PC-9 (cell line): ENCODE measurements around the gene MTMR3. TPM values are rescaled to one million over a fixed set of nuclear protein-coding genes. Genes with fewer than 3 reads are reported as not detected.

ENCODE experiments used
- BruUV-seq: library from RNA; stranded (reverse); fragments of 400-500 nt; replicated peaks from 2 replicates; lab custom pipeline; 2021; lab: Mats Ljungman, UMichigan
- CTCF ChIA-PET: fragments of 300-600 bp; sonication (Branson Sonifier 250); formaldehyde crosslinking; loops from one replicate; lab custom pipeline; 2022; ENCODE audit warnings: antibody characterized with exemption; lab: Charles Lee
- POLR2A ChIA-PET: fragments of 300-600 bp; sonication (Branson Sonifier 250); formaldehyde crosslinking; loops from one replicate; lab custom pipeline; 2022; ENCODE audit warnings: antibody characterized with exemption; ENCODE audit not compliant: unreplicated experiment; lab: Charles Lee
- DNase-seq, 2 experiments: peaks; one replicate each; pipeline versions ENCODE4 v3.0.0 to v3.0.0-alpha.2; 2015 to 2022; ENCODE audit warnings: mixed read lengths in 1 of 2
- H2AFZ ChIP-seq: fragments of 200-600 bp; sonication (generic); 2 replicates; pipeline ENCODE4 v1.8.1; 2017; ENCODE audit warnings: antibody characterized with exemption
- H3F3A ChIP-seq: fragments of 200-600 bp; sonication (generic); 2 replicates; pipeline ENCODE4 v1.8.1; 2017; ENCODE audit warnings: antibody characterized with exemption, mild to moderate bottlenecking, low read depth; ENCODE audit not compliant: insufficient read depth
- H3K27ac ChIP-seq: fragments of 200-600 bp; sonication (generic); 2 replicates; pipeline ENCODE4 v1.6.1; 2016; ENCODE audit warnings: mixed run types
- H3K27me3 ChIP-seq: fragments of 200-600 bp; sonication (generic); 2 replicates; pipeline ENCODE4 v1.6.1; 2016; ENCODE audit warnings: low read depth, mixed run types; ENCODE audit not compliant: insufficient read depth
- H3K36me3 ChIP-seq: fragments of 200-600 bp; sonication (generic); 2 replicates; pipeline ENCODE4 v1.6.1; 2016; ENCODE audit warnings: low read depth, mixed run types
- H3K4me1 ChIP-seq: fragments of 200-600 bp; sonication (generic); replicated peaks from 2 replicates; pipeline ENCODE4 v1.6.1; 2016; ENCODE audit warnings: mixed run types; ENCODE audit not compliant: insufficient read depth
- H3K4me2 ChIP-seq: fragments of 200-600 bp; sonication (generic); 2 replicates; pipeline ENCODE4 v1.6.1; 2017; ENCODE audit warnings: mixed run types
- H3K4me3 ChIP-seq: fragments of 200-600 bp; sonication (generic); 2 replicates; pipeline ENCODE4 v1.6.1; 2016; ENCODE audit warnings: mixed run types
- H3K79me2 ChIP-seq: fragments of 200-600 bp; sonication (generic); 2 replicates; pipeline ENCODE4 v1.6.1; 2017; ENCODE audit warnings: low read depth, mixed run types
- H3K9me2 ChIP-seq: fragments of 200-600 bp; sonication (generic); 2 replicates; pipeline ENCODE4 v1.8.1; 2017; ENCODE audit warnings: mild to moderate bottlenecking; ENCODE audit not compliant: insufficient read depth
- H3K9me3 ChIP-seq: fragments of 200-600 bp; sonication (generic); 2 replicates; pipeline ENCODE4 v1.8.1; 2016; ENCODE audit warnings: low read depth; ENCODE audit not compliant: insufficient read depth
- H4K20me1 ChIP-seq: fragments of 200-600 bp; sonication (generic); 2 replicates; pipeline ENCODE4 v1.8.1; 2017; ENCODE audit not compliant: insufficient read depth
- CTCF ChIP-seq: fragments of 200-600 bp; sonication (generic); conservative IDR thresholded peaks from 2 replicates; pipeline ENCODE4 v1.6.1; 2017; ENCODE audit warnings: mixed run types, antibody characterized with exemption, mild to moderate bottlenecking, moderate library complexity
- EZH2 ChIP-seq: fragments of 200-600 bp; sonication (generic); IDR thresholded peaks from 2 replicates; pipeline ENCODE4 v1.8.0; 2017; ENCODE audit warnings: antibody characterized with exemption, low read depth
- intact Hi-C: fragments of 100-400 bp; cut with micrococcal nuclease; formaldehyde crosslinking; loops from one replicate; pipeline ENCODE4 v1.10.0; 2022; ENCODE audit not compliant: unreplicated experiment
- total RNA-seq: library from RNA; stranded (reverse); gene quantifications from 2 replicates; pipeline ENCODE4 v1.2.3, GENCODE V29; 2021

The MTMR3 gene
- total RNA-seq, 1 experiment from 2014 or later: 28.1 TPM

- no peak overlapping the region for H3K4me3 ChIP-seq
- no TSS peak for BruUV-seq
- DNase-seq: no peak
- H3K27me3 ChIP-seq: no peaks in the 10 kb centered on the region
- peaks cover 25% of the 10 kb centered on the region for H3F3A ChIP-seq
- H3K79me2 ChIP-seq: peaks cover 98% of the 10 kb centered on the region
- no peaks in the 10 kb centered on the region for H3K36me3 ChIP-seq
- ChIA-PET CTCF (no interaction called here), POLR2A (interaction anchor here (0.6 kb wide), 2 partner anchors 77 to 203 kb away, joined by 3 to 11 read pairs; no protein-coding TSS in a partner anchor)
- no peaks in the 10 kb centered on the region for H3K9me2 ChIP-seq
- no peak overlapping the region for H3K4me2 ChIP-seq
- peaks cover 16% of the 10 kb centered on the region for H4K20me1 ChIP-seq
- H2AFZ ChIP-seq: no peak overlapping the region
- peaks cover 38% of the 10 kb centered on the region for H3K4me1 ChIP-seq
- H3K9me3 ChIP-seq: no peaks in the 10 kb centered on the region
- intact Hi-C loops: no loop called here
- TF ChIP-seq CTCF: no peak
- TF ChIP-seq EZH2: no peak
- H3K27ac ChIP-seq: no peak overlapping the region
Observed at GRCh38 chr22:29912605-29913398, 29.8 kb downstream of the MTMR3 start.

- Histone ChIP-seq H3K4me1 (peaks cover 24% of the 10 kb centered on the region), H3K27ac (peak overlapping the region; percentile 33; the same call in 1 of the 2 replicates), H4K20me1 (peaks cover 28% of the 10 kb centered on the region), H3K4me3 (no peak overlapping the region), H3K9me2 (peaks cover 3% of the 10 kb centered on the region; the same call in 1 of the 2 replicates), H3K79me2 (peaks cover 100% of the 10 kb centered on the region), H2AFZ (no peak overlapping the region), H3K27me3 (no peaks in the 10 kb centered on the region), H3K36me3 (no peaks in the 10 kb centered on the region), H3K9me3 (no peaks in the 10 kb centered on the region), H3K4me2 (no peak overlapping the region), H3F3A (peaks cover 13% of the 10 kb centered on the region)
- intact Hi-C loops: no loop called here
- no TSS peak for BruUV-seq
- ChIA-PET CTCF (no interaction called here), POLR2A (no interaction called here)
- TF ChIP-seq CTCF (no peak), EZH2 (no peak)
- DNase-seq: peak in 1 of 2 experiments; percentile 42
Observed at GRCh38 chr22:29914165-29914564, 31.2 kb downstream of the MTMR3 start.

- no peak overlapping the region for H2AFZ ChIP-seq
- no TSS peak for BruUV-seq
- H3F3A ChIP-seq: peaks cover 6% of the 10 kb centered on the region
- CTCF ChIA-PET: interaction anchor here (0.6 kb wide), 1 partner anchor 13 kb away, joined by 6 read pairs; no protein-coding TSS in a partner anchor
- no peaks in the 10 kb centered on the region for H3K36me3 ChIP-seq
- TF ChIP-seq EZH2 (no peak), CTCF (no peak)
- H3K4me1 ChIP-seq: peaks cover 21% of the 10 kb centered on the region
- DNase-seq: no peak
- no peaks in the 10 kb centered on the region for H3K27me3 ChIP-seq
- H3K79me2 ChIP-seq: peaks cover 98% of the 10 kb centered on the region
- intact Hi-C loops: no loop called here
- H3K27ac ChIP-seq: peak overlapping the region; percentile 33; the same call in 1 of the 2 replicates
- H3K9me2 ChIP-seq: peaks cover 4% of the 10 kb centered on the region; the same call in 1 of the 2 replicates
- H3K4me2 ChIP-seq: no peak overlapping the region
- H4K20me1 ChIP-seq: peaks cover 32% of the 10 kb centered on the region
- no peaks in the 10 kb centered on the region for H3K9me3 ChIP-seq
- H3K4me3 ChIP-seq: no peak overlapping the region
- POLR2A ChIA-PET: no interaction called here
Observed at GRCh38 chr22:29914991-29915533, 32.1 kb downstream of the MTMR3 start.
